Measurements from ENCODE around the gene LEPR.

DNA sequence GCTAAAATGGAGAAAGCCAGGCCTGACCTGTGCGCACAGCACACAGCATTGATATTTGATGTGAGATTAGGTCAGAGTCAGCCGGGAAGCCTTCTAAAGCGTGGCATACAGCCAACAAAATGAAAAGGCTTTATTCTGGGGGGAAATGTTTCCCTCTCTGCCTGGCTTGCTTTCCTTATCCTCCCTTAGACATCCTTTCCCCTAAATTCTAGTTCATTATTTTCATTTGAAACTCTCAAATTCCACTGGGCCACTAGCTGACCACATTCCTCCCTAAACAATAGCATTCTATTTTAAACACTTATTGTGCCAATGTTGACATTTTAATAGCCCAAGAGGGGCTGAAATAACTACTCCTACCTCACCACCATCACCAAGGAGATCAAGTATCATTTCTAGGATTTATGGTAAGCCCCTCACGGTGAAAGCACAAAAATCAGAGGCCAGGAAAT is 49.4 kb downstream of the LEPR start:
- TF ChIP-seq CTCF (IDR thresholded peaks at IDR 0.05) (no peak), POLR2A (IDR thresholded peaks at IDR 0.05) (no peak), EP300 (IDR thresholded peaks at IDR 0.05) (peak in 1 of 2 donors; percentile 18)

All from tibial nerve (tissue), 4 donors.